HEK293 (cell line): ENCODE results near the gene HYAL4.

Source experiments
- MYNN ChIP-seq: fragments of 450-650 bp; formaldehyde crosslinking; IDR thresholded peaks from 2 replicates; pipeline ENCODE4 v1.5.1; 2016; ENCODE audit warnings: missing biosample characterization, missing genetic modification characterization, borderline replicate concordance
- REST ChIP-seq: fragments of 450-650 bp; formaldehyde crosslinking; IDR thresholded peaks from 2 replicates; pipeline ENCODE4 v1.5.1; 2016; ENCODE audit warnings: missing biosample characterization, missing genetic modification characterization
- ZNF610 ChIP-seq: fragments of 450-650 bp; formaldehyde crosslinking; IDR thresholded peaks from 2 replicates; pipeline ENCODE4 v1.5.1; 2016; ENCODE audit warnings: missing biosample characterization, missing genetic modification characterization, borderline replicate concordance
- ZNF785 ChIP-seq: fragments of 450-650 bp; formaldehyde crosslinking; IDR thresholded peaks from 2 replicates; pipeline ENCODE4 v1.5.1; 2016; ENCODE audit warnings: missing biosample characterization, missing genetic modification characterization
- TF ChIP-seq, protein P1 (sequence below): fragments of 450-650 bp; formaldehyde crosslinking; IDR thresholded peaks from 2 replicates; pipeline ENCODE4 v1.5.1; 2016; ENCODE audit warnings: missing biosample characterization, missing genetic modification characterization
- TF ChIP-seq, protein P2 (sequence below): fragments of 450-650 bp; formaldehyde crosslinking; IDR thresholded peaks from 2 replicates; pipeline ENCODE4 v1.5.1; 2016; ENCODE audit warnings: missing biosample characterization, missing genetic modification characterization
- TF ChIP-seq, protein P3 (sequence below): fragments of 450-650 bp; formaldehyde crosslinking; IDR thresholded peaks from 2 replicates; pipeline ENCODE4 v1.5.1; 2016; ENCODE audit warnings: missing biosample characterization, missing genetic modification characterization

DNA sequence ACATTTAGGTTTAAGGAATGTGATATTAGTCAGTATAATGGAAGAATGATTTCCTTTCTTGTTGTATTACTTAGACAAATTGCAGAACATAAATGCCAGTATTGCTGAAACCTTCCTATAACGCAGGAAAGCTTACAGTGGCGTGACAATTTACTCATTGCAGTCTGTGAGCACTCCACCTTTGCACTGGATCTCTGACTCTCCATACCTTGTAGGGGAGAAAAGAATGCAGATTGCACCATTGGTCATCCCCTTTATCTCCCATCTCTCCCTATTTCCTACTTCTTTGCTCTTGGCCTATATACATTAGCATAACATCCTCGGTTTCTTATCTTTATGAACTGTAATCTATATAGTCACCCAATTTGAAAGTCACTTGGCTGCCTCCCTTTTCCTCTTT is 28.1 kb upstream of the HYAL4 start:
- TF ChIP-seq, protein P1, sequence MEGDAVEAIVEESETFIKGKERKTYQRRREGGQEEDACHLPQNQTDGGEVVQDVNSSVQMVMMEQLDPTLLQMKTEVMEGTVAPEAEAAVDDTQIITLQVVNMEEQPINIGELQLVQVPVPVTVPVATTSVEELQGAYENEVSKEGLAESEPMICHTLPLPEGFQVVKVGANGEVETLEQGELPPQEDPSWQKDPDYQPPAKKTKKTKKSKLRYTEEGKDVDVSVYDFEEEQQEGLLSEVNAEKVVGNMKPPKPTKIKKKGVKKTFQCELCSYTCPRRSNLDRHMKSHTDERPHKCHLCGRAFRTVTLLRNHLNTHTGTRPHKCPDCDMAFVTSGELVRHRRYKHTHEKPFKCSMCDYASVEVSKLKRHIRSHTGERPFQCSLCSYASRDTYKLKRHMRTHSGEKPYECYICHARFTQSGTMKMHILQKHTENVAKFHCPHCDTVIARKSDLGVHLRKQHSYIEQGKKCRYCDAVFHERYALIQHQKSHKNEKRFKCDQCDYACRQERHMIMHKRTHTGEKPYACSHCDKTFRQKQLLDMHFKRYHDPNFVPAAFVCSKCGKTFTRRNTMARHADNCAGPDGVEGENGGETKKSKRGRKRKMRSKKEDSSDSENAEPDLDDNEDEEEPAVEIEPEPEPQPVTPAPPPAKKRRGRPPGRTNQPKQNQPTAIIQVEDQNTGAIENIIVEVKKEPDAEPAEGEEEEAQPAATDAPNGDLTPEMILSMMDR (tag by site-specific recombination): no peak
- TF ChIP-seq ZNF785 (tag by site-specific recombination) (no peak), REST (tag by site-specific recombination) (no peak), MYNN (tag by site-specific recombination) (no peak), ZNF610 (tag by site-specific recombination) (no peak)
- TF ChIP-seq, protein P2, sequence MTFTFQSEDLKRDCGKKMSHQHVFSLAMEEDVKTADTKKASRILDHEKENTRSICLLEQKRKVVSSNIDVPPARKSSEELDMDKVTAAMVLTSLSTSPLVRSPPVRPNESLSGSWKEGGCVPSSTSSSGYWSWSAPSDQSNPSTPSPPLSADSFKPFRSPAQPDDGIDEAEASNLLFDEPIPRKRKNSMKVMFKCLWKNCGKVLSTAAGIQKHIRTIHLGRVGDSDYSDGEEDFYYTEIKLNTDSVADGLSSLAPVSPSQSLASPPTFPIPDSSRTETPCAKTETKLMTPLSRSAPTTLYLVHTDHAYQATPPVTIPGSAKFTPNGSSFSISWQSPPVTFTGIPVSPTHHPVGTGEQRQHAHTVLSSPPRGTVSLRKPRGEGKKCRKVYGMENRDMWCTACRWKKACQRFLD (tag by site-specific recombination): no peak
- TF ChIP-seq, protein P3, sequence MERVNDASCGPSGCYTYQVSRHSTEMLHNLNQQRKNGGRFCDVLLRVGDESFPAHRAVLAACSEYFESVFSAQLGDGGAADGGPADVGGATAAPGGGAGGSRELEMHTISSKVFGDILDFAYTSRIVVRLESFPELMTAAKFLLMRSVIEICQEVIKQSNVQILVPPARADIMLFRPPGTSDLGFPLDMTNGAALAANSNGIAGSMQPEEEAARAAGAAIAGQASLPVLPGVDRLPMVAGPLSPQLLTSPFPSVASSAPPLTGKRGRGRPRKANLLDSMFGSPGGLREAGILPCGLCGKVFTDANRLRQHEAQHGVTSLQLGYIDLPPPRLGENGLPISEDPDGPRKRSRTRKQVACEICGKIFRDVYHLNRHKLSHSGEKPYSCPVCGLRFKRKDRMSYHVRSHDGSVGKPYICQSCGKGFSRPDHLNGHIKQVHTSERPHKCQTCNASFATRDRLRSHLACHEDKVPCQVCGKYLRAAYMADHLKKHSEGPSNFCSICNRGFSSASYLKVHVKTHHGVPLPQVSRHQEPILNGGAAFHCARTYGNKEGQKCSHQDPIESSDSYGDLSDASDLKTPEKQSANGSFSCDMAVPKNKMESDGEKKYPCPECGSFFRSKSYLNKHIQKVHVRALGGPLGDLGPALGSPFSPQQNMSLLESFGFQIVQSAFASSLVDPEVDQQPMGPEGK (tag by site-specific recombination): no peak
